Liver (tissue), 9 donors: ENCODE results near the gene SORCS2. TPM values are rescaled to one million over a fixed set of nuclear protein-coding genes. Genes with fewer than 3 reads are reported as not detected.

Experiments
- DNase-seq: peaks from one replicate; pipeline ENCODE4 v3.0.0-alpha.2; 2017; ENCODE audit warnings: low spot score
- H3K27ac ChIP-seq, 2 donors: one replicate each; pipeline ENCODE4 v1.7.0; 2013; ENCODE audit warnings: inconsistent platforms in 2 of 2, low read length in 2 of 2, control low read depth in 1 of 2, low read depth in 1 of 2, mild to moderate bottlenecking in 1 of 2
- H3K27me3 ChIP-seq, 4 donors: one replicate each; pipeline versions ENCODE4 v1.6.1 to v1.7.0; 2013; ENCODE audit warnings: low read length in 3 of 4, inconsistent platforms in 1 of 4, mild to moderate bottlenecking in 1 of 4, moderate library complexity in 1 of 4; ENCODE audit not compliant: control insufficient read depth in 4 of 4, insufficient read depth in 4 of 4
- H3K36me3 ChIP-seq, 4 donors: one replicate each; pipeline versions ENCODE4 v1.6.1 to v1.7.0; 2013; ENCODE audit warnings: low read length in 3 of 4, mild to moderate bottlenecking in 3 of 4, low read depth in 1 of 4, moderate library complexity in 1 of 4; ENCODE audit not compliant: control insufficient read depth in 4 of 4, insufficient read depth in 3 of 4
- H3K4me1 ChIP-seq, 4 donors: one replicate each; pipeline versions ENCODE4 v1.6.1 to v1.7.0; 2013; ENCODE audit warnings: low read length in 3 of 4, mild to moderate bottlenecking in 3 of 4, moderate library complexity in 1 of 4; ENCODE audit not compliant: control insufficient read depth in 4 of 4, insufficient read depth in 4 of 4
- H3K4me3 ChIP-seq, 3 donors: one replicate each; pipeline versions ENCODE4 v1.6.1 to v1.7.0; 2013; ENCODE audit warnings: low read length in 3 of 3, control low read depth in 1 of 3, low read depth in 1 of 3, mild to moderate bottlenecking in 1 of 3
- H3K9ac ChIP-seq, 2 donors: one replicate each; pipeline ENCODE4 v1.7.0; 2013; ENCODE audit warnings: low read length in 2 of 2, mild to moderate bottlenecking in 2 of 2, moderate library complexity in 2 of 2, control low read depth in 1 of 2, low read depth in 1 of 2
- H3K9me3 ChIP-seq, 4 donors: one replicate each; pipeline versions ENCODE4 v1.6.1 to v1.7.0; 2013; ENCODE audit warnings: low read length in 3 of 4; ENCODE audit not compliant: control insufficient read depth in 4 of 4
- EGR1 ChIP-seq, 2 donors: IDR thresholded peaks; 2 replicates each; pipeline ENCODE4 v1.6.1; 2016 to 2018; ENCODE audit warnings: antibody characterized with exemption in 2 of 2, low read depth in 2 of 2
- FOXA1 ChIP-seq: IDR thresholded peaks from 2 replicates; pipeline ENCODE4 v1.6.1; 2016; ENCODE audit warnings: antibody characterized with exemption
- FOXA2 ChIP-seq: IDR thresholded peaks from 2 replicates; pipeline ENCODE4 v1.6.1; 2016; ENCODE audit warnings: antibody characterized with exemption
- GABPA ChIP-seq, 2 donors: IDR thresholded peaks in 1 of 2; conservative IDR thresholded peaks in 1 of 2; 2 replicates each; pipeline ENCODE4 v1.6.1; 2016; ENCODE audit warnings: antibody characterized with exemption in 2 of 2, mild to moderate bottlenecking in 1 of 2, moderate library complexity in 1 of 2
- HNF4G ChIP-seq: IDR thresholded peaks from 2 replicates; pipeline ENCODE4 v1.6.1; 2016; ENCODE audit warnings: antibody characterized with exemption
- NR2F2 ChIP-seq: IDR thresholded peaks from 2 replicates; pipeline ENCODE4 v1.6.1; 2016; ENCODE audit warnings: antibody characterized with exemption
- RXRA ChIP-seq, 2 donors: IDR thresholded peaks; 2 replicates each; pipeline ENCODE4 v1.6.1; 2017 to 2018; ENCODE audit warnings: antibody characterized with exemption in 2 of 2, mild to moderate bottlenecking in 1 of 2
- TAF1 ChIP-seq: conservative IDR thresholded peaks from 2 replicates; pipeline ENCODE4 v1.6.1; 2016; ENCODE audit warnings: antibody characterized with exemption, mild to moderate bottlenecking
- YY1 ChIP-seq: IDR thresholded peaks from 2 replicates; pipeline ENCODE4 v1.6.1; 2016; ENCODE audit warnings: antibody characterized with exemption, mild to moderate bottlenecking
- WGBS: extraction: QIAGEN DNeasy Blood & Tissue Kit; methylation state at CpG from one replicate; pipeline ENCODE4 v1.1.7; 2013; 5-methylcytosine and 5-hydroxymethylcytosine counted together
- polyA plus RNA-seq, 2 donors: library from polyadenylated mRNA; stranded (reverse) in 1 of 2; unstranded in 1 of 2; fragments of 200-250 nt in 1 of 2; fragments of >200 nt in 1 of 2; fragmentation: Nextera tagmentation in 1 of 2; extraction: Ambion mirVana in 1 of 2; gene quantifications; one replicate each; pipeline versions ENCODE4 v1.2.1 to v1.2.3, GENCODE V29; 2013 to 2015
- total RNA-seq, 2 donors: library from RNA; depleted of rRNA; stranded (reverse); fragments of >200 nt; gene quantifications; one replicate each; pipeline ENCODE4 v1.2.3, GENCODE V29; 2014
- TF ChIP-seq, protein P1 (sequence below): IDR thresholded peaks from 2 replicates; pipeline ENCODE4 v1.6.1; 2016; ENCODE audit warnings: antibody characterized with exemption
- TF ChIP-seq, protein P2 (sequence below): IDR thresholded peaks from 2 replicates; pipeline ENCODE4 v1.6.1; 2016; ENCODE audit warnings: antibody characterized with exemption, mild to moderate bottlenecking
- TF ChIP-seq, protein P3 (sequence below): IDR thresholded peaks from 2 replicates; pipeline ENCODE4 v1.6.1; 2016; ENCODE audit warnings: antibody characterized with exemption
- donor health status: healthy.
- donor health status: healthy.
- donor health status: healthy.
- donor health status: healthy.
- donor health status: healthy.

Gene SORCS2
- total and polyA plus RNA-seq, 4 donors: 0.10 to 1.4 (median 0.92) TPM

DNA sequence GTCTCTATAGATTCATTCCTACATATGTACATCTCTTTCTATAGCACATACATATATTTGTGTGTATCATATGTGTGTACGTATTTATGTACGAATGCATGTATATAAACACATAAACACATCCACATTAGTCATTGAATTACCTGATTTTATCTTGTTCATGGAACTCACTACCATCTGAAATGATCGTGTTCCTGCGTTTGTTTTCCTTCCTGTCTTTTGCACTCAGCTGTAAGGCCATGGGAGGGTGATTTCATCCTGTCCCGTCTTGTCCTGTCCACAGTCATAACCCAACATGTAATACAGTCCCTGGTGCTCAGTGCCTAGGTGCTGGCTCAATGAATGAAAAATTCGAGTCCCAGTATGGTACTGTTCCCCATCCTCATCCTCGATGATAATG, 434.2 kb downstream of the SORCS2 start:
- Histone ChIP-seq H3K4me3 (no peak overlapping the region), H3K9me3 (no peaks in the 10 kb centered on the region), H3K27me3 (no peaks in the 10 kb centered on the region), H3K36me3 (no peaks in the 10 kb centered on the region), H3K4me1 (peaks cover 0 to 8% (median under 1%) of the 10 kb centered on the region in 4 donors), H3K9ac (no peak overlapping the region), H3K27ac (no peak overlapping the region)
- TF ChIP-seq YY1 (no peak), FOXA1 (no peak), EGR1 (IDR thresholded peaks at IDR 0.05; ENCODE audit: low read depth in 2 of 2) (no peak), HNF4G (no peak), FOXA2 (no peak), TAF1 (no peak), RXRA (IDR thresholded peaks at IDR 0.05) (no peak), NR2F2 (no peak), GABPA (IDR thresholded peaks at IDR 0.05 in 1 of 2, conservative IDR thresholded peaks at IDR 0.05 in 1 of 2) (no peak)
- TF ChIP-seq, protein P1, sequence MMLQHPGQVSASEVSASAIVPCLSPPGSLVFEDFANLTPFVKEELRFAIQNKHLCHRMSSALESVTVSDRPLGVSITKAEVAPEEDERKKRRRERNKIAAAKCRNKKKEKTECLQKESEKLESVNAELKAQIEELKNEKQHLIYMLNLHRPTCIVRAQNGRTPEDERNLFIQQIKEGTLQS: no peak
- TF ChIP-seq, protein P2, sequence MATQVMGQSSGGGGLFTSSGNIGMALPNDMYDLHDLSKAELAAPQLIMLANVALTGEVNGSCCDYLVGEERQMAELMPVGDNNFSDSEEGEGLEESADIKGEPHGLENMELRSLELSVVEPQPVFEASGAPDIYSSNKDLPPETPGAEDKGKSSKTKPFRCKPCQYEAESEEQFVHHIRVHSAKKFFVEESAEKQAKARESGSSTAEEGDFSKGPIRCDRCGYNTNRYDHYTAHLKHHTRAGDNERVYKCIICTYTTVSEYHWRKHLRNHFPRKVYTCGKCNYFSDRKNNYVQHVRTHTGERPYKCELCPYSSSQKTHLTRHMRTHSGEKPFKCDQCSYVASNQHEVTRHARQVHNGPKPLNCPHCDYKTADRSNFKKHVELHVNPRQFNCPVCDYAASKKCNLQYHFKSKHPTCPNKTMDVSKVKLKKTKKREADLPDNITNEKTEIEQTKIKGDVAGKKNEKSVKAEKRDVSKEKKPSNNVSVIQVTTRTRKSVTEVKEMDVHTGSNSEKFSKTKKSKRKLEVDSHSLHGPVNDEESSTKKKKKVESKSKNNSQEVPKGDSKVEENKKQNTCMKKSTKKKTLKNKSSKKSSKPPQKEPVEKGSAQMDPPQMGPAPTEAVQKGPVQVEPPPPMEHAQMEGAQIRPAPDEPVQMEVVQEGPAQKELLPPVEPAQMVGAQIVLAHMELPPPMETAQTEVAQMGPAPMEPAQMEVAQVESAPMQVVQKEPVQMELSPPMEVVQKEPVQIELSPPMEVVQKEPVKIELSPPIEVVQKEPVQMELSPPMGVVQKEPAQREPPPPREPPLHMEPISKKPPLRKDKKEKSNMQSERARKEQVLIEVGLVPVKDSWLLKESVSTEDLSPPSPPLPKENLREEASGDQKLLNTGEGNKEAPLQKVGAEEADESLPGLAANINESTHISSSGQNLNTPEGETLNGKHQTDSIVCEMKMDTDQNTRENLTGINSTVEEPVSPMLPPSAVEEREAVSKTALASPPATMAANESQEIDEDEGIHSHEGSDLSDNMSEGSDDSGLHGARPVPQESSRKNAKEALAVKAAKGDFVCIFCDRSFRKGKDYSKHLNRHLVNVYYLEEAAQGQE: no peak
- TF ChIP-seq, protein P3, sequence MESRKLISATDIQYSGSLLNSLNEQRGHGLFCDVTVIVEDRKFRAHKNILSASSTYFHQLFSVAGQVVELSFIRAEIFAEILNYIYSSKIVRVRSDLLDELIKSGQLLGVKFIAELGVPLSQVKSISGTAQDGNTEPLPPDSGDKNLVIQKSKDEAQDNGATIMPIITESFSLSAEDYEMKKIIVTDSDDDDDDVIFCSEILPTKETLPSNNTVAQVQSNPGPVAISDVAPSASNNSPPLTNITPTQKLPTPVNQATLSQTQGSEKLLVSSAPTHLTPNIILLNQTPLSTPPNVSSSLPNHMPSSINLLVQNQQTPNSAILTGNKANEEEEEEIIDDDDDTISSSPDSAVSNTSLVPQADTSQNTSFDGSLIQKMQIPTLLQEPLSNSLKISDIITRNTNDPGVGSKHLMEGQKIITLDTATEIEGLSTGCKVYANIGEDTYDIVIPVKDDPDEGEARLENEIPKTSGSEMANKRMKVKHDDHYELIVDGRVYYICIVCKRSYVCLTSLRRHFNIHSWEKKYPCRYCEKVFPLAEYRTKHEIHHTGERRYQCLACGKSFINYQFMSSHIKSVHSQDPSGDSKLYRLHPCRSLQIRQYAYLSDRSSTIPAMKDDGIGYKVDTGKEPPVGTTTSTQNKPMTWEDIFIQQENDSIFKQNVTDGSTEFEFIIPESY: no peak
- 81% methylated on average over 7 of the region's 7 CpGs for WGBS
- DNase-seq: no peak

DNA sequence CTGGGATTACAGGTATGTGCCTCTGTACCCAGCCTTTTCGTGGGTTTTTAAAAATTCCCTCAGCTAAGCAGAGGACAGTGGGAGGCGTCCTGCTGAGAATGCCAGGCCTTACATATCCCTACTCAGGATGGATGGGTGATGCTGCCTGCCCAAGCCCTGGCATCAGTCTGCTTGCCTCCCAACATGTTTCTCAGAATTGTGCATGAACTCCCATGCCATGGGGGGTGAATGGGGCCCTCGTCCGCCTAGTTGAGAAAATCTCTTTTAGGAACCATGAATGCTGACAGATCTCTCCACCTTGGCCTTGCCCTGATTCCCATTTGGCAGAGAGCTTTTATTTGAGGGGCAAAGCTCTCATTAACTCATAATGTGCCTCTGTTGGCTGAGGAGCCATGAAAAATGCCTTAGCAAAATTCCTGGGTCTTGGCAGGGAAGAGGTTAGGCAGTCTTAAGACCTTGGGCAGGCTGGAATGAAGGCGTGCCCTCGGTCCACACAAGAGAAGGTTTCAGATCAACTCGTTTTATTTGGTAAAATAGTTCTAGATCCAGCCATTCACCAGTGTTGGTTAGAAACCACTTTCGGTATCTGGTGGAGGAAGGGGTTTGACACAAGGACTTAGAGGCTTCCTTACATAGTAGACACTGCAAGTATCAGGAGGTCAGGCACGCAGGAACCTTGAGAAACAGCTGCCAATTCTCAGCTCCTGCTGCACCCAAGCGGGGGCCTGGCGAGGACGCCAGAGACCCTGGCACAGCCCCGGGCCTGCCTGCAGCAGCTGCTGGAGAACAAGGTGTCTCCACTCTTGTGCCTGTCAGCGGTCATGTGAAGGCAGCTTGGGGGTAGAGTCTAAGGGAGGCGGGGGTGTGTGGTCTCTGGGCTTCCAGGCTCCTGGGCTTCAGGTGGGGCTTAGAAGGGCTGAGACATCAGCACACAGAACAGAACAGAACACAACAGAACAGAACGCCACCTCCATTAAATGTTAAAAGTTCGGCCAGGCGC, 435.2 kb downstream of the SORCS2 start:
- Histone ChIP-seq H3K9ac (no peak overlapping the region), H3K27me3 (no peaks in the 10 kb centered on the region), H3K27ac (no peak overlapping the region), H3K4me1 (peaks cover 0 to 8% (median under 1%) of the 10 kb centered on the region in 4 donors), H3K36me3 (no peaks in the 10 kb centered on the region), H3K4me3 (no peak overlapping the region), H3K9me3 (no peaks in the 10 kb centered on the region)
- TF ChIP-seq RXRA (IDR thresholded peaks at IDR 0.05): no peak
- WGBS: 93% methylated on average over 18 of the region's 18 CpGs
- no peak for DNase-seq
